ENCODE measurements around the gene TBC1D2. TPM values are rescaled to one million over a fixed set of nuclear protein-coding genes. Genes with fewer than 3 reads are reported as not detected.

Gene TBC1D2
- total and polyA plus RNA-seq, 2 of the 13 experiments (the other 11 are each of a cell fraction or from before 2014, with no cell fraction given) = 2.0 to 2.8 TPM

DNA sequence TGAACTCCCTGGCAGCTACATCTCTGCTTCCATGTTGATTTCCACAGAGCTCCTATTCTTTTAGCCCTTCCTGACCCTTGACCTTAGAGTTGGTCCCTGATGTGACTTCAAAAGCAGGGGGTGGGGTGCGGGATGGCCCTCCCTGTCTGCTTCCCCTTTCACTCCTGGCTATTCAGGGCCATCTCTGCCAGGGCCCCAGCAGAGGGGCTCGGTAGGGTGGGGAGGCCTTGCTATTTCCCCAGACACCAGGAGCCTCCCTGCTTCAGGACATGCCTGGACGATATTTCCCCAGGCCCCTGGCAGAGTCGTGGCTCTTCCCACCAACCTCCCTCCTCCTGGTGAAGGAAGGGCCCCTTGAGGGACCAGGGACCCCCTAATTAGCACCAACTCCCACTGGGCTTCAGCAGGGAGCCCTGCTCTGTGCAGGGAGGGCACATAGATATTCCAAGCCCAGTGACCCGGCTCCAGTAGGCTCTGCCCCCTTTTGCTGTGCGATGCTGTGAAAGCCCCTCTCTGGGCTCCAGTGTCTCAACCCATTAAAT, 80.3 kb downstream of the TBC1D2 start (continued):
- no peak for TF ChIP-seq MLX (CRISPR knock-in tag; IDR thresholded peaks at IDR 0.05)
- no peak for TF ChIP-seq ZNF75D (CRISPR knock-in tag; IDR thresholded peaks at IDR 0.05; ENCODE audit: borderline replicate concordance)
- TF ChIP-seq JUNB (CRISPR knock-in tag; IDR thresholded peaks at IDR 0.05; ENCODE audit: borderline replicate concordance) = no peak
- peak; percentile 83 for TF ChIP-seq NCOA2 (CRISPR knock-in tag; IDR thresholded peaks at IDR 0.05)
- TF ChIP-seq ZNF607 (CRISPR knock-in tag; IDR thresholded peaks at IDR 0.05; ENCODE audit: borderline replicate concordance) = no peak
- no peak for TF ChIP-seq ZNF550 (CRISPR knock-in tag; IDR thresholded peaks at IDR 0.05; ENCODE audit: borderline replicate concordance)
- TF ChIP-seq ZSCAN29 (CRISPR knock-in tag; conservative IDR thresholded peaks at IDR 0.05) = no peak
- TF ChIP-seq MEIS2 (CRISPR knock-in tag; IDR thresholded peaks at IDR 0.05) = 0 out of 2 replicates have a peak, but pooled peaks have one; percentile 31
- TF ChIP-seq ZNF562 (CRISPR knock-in tag; IDR thresholded peaks at IDR 0.05; ENCODE audit: borderline replicate concordance) = no peak
- TF ChIP-seq PAF1 (CRISPR knock-in tag; IDR thresholded peaks at IDR 0.05) = no peak
- peak; percentile 54; the same call in 1 of the 2 replicates for TF ChIP-seq NCOR1 (IDR thresholded peaks at IDR 0.05; ENCODE audit: borderline replicate concordance, low read length)
- TF ChIP-seq, protein P1, sequence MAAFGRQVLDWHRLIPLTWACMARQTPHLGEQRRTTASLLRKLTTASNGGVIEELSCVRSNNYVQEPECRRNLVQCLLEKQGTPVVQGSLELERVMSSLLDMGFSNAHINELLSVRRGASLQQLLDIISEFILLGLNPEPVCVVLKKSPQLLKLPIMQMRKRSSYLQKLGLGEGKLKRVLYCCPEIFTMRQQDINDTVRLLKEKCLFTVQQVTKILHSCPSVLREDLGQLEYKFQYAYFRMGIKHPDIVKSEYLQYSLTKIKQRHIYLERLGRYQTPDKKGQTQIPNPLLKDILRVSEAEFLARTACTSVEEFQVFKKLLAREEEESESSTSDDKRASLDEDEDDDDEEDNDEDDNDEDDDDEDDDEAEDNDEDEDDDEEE (CRISPR knock-in tag; IDR thresholded peaks at IDR 0.05) = no peak
- TF ChIP-seq AGO2 (optimal IDR thresholded peaks at IDR 0.05; ENCODE audit: low read depth, low read length) = no peak
- no peak for TF ChIP-seq ZNF773 (CRISPR knock-in tag; IDR thresholded peaks at IDR 0.05; ENCODE audit: borderline replicate concordance)
- TF ChIP-seq ATM (IDR thresholded peaks at IDR 0.05; ENCODE audit: borderline replicate concordance) = no peak
- peak; percentile 57; the same call in 1 of the 2 replicates for TF ChIP-seq ZFX (CRISPR knock-in tag; IDR thresholded peaks at IDR 0.05; ENCODE audit: low read depth)
- TF ChIP-seq TARDBP (CRISPR knock-in tag; IDR thresholded peaks at IDR 0.05) = 0 out of 2 replicates have a peak, but pooled peaks have one; percentile 50
- no peak for TF ChIP-seq ZNF614 (CRISPR knock-in tag; IDR thresholded peaks at IDR 0.05; ENCODE audit: borderline replicate concordance)
- TF ChIP-seq ZNF781 (CRISPR knock-in tag; IDR thresholded peaks at IDR 0.05; ENCODE audit: borderline replicate concordance, not compliant biosample characterization) = no peak
- TF ChIP-seq, protein P2, sequence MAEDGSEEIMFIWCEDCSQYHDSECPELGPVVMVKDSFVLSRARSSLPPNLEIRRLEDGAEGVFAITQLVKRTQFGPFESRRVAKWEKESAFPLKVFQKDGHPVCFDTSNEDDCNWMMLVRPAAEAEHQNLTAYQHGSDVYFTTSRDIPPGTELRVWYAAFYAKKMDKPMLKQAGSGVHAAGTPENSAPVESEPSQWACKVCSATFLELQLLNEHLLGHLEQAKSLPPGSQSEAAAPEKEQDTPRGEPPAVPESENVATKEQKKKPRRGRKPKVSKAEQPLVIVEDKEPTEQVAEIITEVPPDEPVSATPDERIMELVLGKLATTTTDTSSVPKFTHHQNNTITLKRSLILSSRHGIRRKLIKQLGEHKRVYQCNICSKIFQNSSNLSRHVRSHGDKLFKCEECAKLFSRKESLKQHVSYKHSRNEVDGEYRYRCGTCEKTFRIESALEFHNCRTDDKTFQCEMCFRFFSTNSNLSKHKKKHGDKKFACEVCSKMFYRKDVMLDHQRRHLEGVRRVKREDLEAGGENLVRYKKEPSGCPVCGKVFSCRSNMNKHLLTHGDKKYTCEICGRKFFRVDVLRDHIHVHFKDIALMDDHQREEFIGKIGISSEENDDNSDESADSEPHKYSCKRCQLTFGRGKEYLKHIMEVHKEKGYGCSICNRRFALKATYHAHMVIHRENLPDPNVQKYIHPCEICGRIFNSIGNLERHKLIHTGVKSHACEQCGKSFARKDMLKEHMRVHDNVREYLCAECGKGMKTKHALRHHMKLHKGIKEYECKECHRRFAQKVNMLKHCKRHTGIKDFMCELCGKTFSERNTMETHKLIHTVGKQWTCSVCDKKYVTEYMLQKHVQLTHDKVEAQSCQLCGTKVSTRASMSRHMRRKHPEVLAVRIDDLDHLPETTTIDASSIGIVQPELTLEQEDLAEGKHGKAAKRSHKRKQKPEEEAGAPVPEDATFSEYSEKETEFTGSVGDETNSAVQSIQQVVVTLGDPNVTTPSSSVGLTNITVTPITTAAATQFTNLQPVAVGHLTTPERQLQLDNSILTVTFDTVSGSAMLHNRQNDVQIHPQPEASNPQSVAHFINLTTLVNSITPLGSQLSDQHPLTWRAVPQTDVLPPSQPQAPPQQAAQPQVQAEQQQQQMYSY (CRISPR knock-in tag; IDR thresholded peaks at IDR 0.05) = no peak
- TF ChIP-seq HNRNPLL (IDR thresholded peaks at IDR 0.05; ENCODE audit: low read depth, low read length, poor library complexity, severe bottlenecking) = no peak
- TF ChIP-seq ONECUT2 (CRISPR knock-in tag; IDR thresholded peaks at IDR 0.05) = no peak
- no peak for TF ChIP-seq ZNF792 (CRISPR knock-in tag; IDR thresholded peaks at IDR 0.05)
- no peak for TF ChIP-seq ZNF576 (CRISPR knock-in tag; IDR thresholded peaks at IDR 0.05)
- no peak for TF ChIP-seq ZFP90 (CRISPR knock-in tag; IDR thresholded peaks at IDR 0.05; ENCODE audit: borderline replicate concordance)

Data from HepG2 (cell line).